Astrocyte (in vitro differentiated cells and primary cell): ENCODE data around the gene ANO3. TPM values are rescaled to one million over a fixed set of nuclear protein-coding genes. Genes with fewer than 3 reads are reported as not detected.

Experiments
- DNase-seq: peaks from one replicate; pipeline ENCODE4 v3.0.0-alpha.2; 2010; ENCODE audit warnings: low read depth
- FAIRE-seq: peaks from 2 replicates; lab custom pipeline; 2011; peaks lifted over from hg19 to GRCh38; lab: Jason Lieb, UNC
- H2AFZ ChIP-seq: 2 replicates; pipeline ENCODE4 v1.6.0; 2012; ENCODE audit warnings: low read depth, low read length, inconsistent platforms
- H3K27ac ChIP-seq: 2 replicates; pipeline ENCODE4 v1.5.1; 2011; ENCODE audit warnings: low read depth, low read length, inconsistent platforms
- H3K27me3 ChIP-seq: 2 replicates; pipeline ENCODE4 v1.6.0; 2011; ENCODE audit warnings: low read length, inconsistent platforms; ENCODE audit not compliant: insufficient read depth
- H3K36me3 ChIP-seq: 2 replicates; pipeline ENCODE4 v1.5.1; 2011; ENCODE audit warnings: low read length, inconsistent platforms; ENCODE audit not compliant: insufficient read depth
- H3K4me1 ChIP-seq: 2 replicates; pipeline ENCODE4 v1.5.1; 2011; ENCODE audit warnings: low read length, inconsistent platforms; ENCODE audit not compliant: insufficient read depth
- H3K4me2 ChIP-seq: 2 replicates; pipeline ENCODE4 v1.6.0; 2012; ENCODE audit warnings: low read length, inconsistent platforms
- H3K4me3 ChIP-seq: 2 replicates; pipeline ENCODE4 v1.5.1; 2011; ENCODE audit warnings: low read depth, mild to moderate bottlenecking, low read length, inconsistent platforms; ENCODE audit not compliant: insufficient read depth
- H3K79me2 ChIP-seq: 2 replicates; pipeline ENCODE4 v1.6.0; 2012; ENCODE audit warnings: mild to moderate bottlenecking, low read length, inconsistent platforms; ENCODE audit not compliant: insufficient read depth
- H3K9ac ChIP-seq: 2 replicates; pipeline ENCODE4 v1.6.0; 2012; ENCODE audit warnings: mild to moderate bottlenecking, low read length, inconsistent platforms
- H3K9me3 ChIP-seq: 2 replicates; pipeline ENCODE4 v1.5.1; 2012; ENCODE audit warnings: low read depth, mild to moderate bottlenecking, low read length, inconsistent platforms; ENCODE audit not compliant: insufficient read depth
- H4K20me1 ChIP-seq: 2 replicates; pipeline ENCODE4 v1.6.0; 2012; ENCODE audit warnings: low read length, inconsistent platforms; ENCODE audit not compliant: insufficient read depth
- H3K27ac Mint-ChIP-seq: one replicate; pipeline ENCODE4 v1.8.0; 2021; ENCODE audit warnings: mild to moderate bottlenecking, mixed read lengths; ENCODE audit not compliant: unreplicated experiment
- H3K27me3 Mint-ChIP-seq: one replicate; pipeline ENCODE4 v1.8.0; 2021; ENCODE audit warnings: low read depth, mixed read lengths; ENCODE audit not compliant: unreplicated experiment
- H3K36me3 Mint-ChIP-seq: one replicate; pipeline ENCODE4 v1.8.0; 2021; ENCODE audit warnings: low read depth, mixed read lengths; ENCODE audit not compliant: unreplicated experiment
- H3K4me1 Mint-ChIP-seq: one replicate; pipeline ENCODE4 v1.8.0; 2021; ENCODE audit warnings: low read depth, mixed read lengths; ENCODE audit not compliant: unreplicated experiment
- H3K4me3 Mint-ChIP-seq: one replicate; pipeline ENCODE4 v1.8.0; 2021; ENCODE audit warnings: mild to moderate bottlenecking, moderate library complexity, mixed read lengths; ENCODE audit not compliant: unreplicated experiment
- H3K9me3 Mint-ChIP-seq: one replicate; pipeline ENCODE4 v1.8.0; 2021; ENCODE audit warnings: mild to moderate bottlenecking, mixed read lengths; ENCODE audit not compliant: unreplicated experiment
- EZH2 ChIP-seq: IDR thresholded peaks from 2 replicates; pipeline ENCODE4 v1.6.1; 2012; ENCODE audit warnings: mild to moderate bottlenecking, low read length, inconsistent platforms; ENCODE audit not compliant: insufficient read depth
- total RNA-seq: library from RNA; stranded (reverse); gene quantifications from 2 replicates; pipeline ENCODE4 v1.2.1, GENCODE V29; 2021
- TF ChIP-seq, protein P1 (sequence below): IDR thresholded peaks from 2 replicates; pipeline ENCODE4 v1.5.1; 2011; ENCODE audit warnings: low read depth, mild to moderate bottlenecking, inconsistent platforms, low read length, moderate library complexity; ENCODE audit not compliant: insufficient read depth

ANO3 gene
- total RNA-seq, 1 donor from 2014 or later, result 0.11 TPM

DNA sequence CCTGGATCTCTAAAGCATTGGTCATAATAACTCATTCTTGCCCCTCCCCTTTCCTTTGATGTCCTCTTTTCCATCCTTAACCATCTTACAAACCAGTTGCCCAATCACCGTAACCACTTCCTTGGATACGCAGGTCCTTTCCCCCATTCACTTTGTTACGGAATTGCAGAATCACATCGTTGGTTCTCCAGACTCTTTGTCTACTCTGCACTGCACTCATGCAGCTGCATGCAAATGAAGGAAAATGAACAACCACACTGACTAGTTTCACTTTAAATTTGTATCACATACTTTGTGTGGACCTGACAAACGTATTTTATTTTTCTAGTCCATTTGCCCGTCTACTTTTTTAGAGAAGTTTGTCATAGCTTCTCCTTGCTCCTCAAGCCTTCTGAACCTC, 320.0 kb downstream of the ANO3 start:
- Histone ChIP-seq H3K27ac (no peak overlapping the region), H3K4me2 (no peak overlapping the region), H2AFZ (no peak overlapping the region), H3K79me2 (no peaks in the 10 kb centered on the region), H4K20me1 (no peaks in the 10 kb centered on the region), H3K36me3 (no peaks in the 10 kb centered on the region), H3K9me3 (no peaks in the 10 kb centered on the region), H3K9ac (no peak overlapping the region), H3K27me3 (peaks cover 8% of the 10 kb centered on the region), H3K4me1 (no peaks in the 10 kb centered on the region), H3K4me3 (no peak overlapping the region)
- Mint-ChIP-seq H3K36me3 (no peaks in the 10 kb centered on the region), H3K27me3 (peaks cover 2% of the 10 kb centered on the region), H3K4me3 (no peak overlapping the region), H3K9me3 (no peaks in the 10 kb centered on the region), H3K27ac (no peak overlapping the region), H3K4me1 (no peaks in the 10 kb centered on the region)
- DNase-seq, result no peak
- TF ChIP-seq, protein P1, sequence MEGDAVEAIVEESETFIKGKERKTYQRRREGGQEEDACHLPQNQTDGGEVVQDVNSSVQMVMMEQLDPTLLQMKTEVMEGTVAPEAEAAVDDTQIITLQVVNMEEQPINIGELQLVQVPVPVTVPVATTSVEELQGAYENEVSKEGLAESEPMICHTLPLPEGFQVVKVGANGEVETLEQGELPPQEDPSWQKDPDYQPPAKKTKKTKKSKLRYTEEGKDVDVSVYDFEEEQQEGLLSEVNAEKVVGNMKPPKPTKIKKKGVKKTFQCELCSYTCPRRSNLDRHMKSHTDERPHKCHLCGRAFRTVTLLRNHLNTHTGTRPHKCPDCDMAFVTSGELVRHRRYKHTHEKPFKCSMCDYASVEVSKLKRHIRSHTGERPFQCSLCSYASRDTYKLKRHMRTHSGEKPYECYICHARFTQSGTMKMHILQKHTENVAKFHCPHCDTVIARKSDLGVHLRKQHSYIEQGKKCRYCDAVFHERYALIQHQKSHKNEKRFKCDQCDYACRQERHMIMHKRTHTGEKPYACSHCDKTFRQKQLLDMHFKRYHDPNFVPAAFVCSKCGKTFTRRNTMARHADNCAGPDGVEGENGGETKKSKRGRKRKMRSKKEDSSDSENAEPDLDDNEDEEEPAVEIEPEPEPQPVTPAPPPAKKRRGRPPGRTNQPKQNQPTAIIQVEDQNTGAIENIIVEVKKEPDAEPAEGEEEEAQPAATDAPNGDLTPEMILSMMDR, result no peak
- no peak for TF ChIP-seq EZH2
- FAIRE-seq, result no peak

DNA sequence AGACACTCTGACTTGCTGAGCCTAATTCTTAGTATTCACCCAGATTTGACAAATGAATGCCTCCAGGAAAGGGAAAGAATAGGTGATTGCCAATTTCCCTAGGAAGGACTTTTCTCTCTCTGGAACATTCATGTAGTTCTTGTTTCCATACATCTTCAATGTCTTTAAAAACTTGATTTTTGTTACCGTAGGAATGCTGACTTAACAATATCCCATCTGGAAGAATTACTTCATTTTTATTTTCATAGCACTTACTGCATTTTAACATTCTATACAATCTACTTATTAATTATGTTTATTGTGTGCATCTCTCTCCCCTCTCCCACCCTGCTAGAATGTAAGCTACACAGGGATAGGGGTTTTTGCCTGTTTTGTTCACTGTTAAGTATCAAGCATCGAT, 323.4 kb downstream of the ANO3 start:
- no peak overlapping the region for H3K4me3 Mint-ChIP-seq
- Histone ChIP-seq H4K20me1 (no peaks in the 10 kb centered on the region), H3K27ac (no peak overlapping the region), H3K4me1 (no peaks in the 10 kb centered on the region), H3K4me2 (no peak overlapping the region), H3K9me3 (no peaks in the 10 kb centered on the region), H3K79me2 (no peaks in the 10 kb centered on the region), H3K9ac (no peak overlapping the region), H2AFZ (no peak overlapping the region), H3K27me3 (peaks cover 5% of the 10 kb centered on the region), H3K36me3 (no peaks in the 10 kb centered on the region), H3K4me3 (no peak overlapping the region)
- H3K36me3 Mint-ChIP-seq, result no peaks in the 10 kb centered on the region
- no peaks in the 10 kb centered on the region for H3K27me3 Mint-ChIP-seq
- TF ChIP-seq EZH2, result no peak
- TF ChIP-seq, protein P1, result no peak
- H3K27ac Mint-ChIP-seq, result no peak overlapping the region
- no peaks in the 10 kb centered on the region for H3K9me3 Mint-ChIP-seq
- DNase-seq (no peak), FAIRE-seq (no peak)
- no peaks in the 10 kb centered on the region for H3K4me1 Mint-ChIP-seq

DNA sequence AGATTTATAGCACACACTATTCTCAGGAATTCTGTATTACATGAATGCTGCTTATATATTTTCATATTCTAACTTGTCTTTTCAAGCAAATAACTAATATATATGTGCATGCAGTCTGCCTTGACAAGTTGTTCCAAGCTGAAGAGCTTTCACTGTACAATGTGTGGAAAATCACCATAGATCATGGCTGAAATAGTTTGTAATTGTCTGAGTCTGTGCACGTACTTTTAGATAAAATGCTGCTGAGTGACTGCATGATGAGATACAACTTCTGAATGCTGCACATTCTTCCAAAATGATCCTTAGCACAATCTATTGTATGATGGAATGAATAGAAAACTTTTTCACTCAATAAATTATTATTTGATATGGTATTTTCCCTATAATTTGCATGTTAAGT, 331.0 kb downstream of the ANO3 start:
- Mint-ChIP-seq H3K4me1 (no peaks in the 10 kb centered on the region), H3K9me3 (no peaks in the 10 kb centered on the region), H3K4me3 (no peak overlapping the region), H3K36me3 (no peaks in the 10 kb centered on the region), H3K27me3 (no peaks in the 10 kb centered on the region), H3K27ac (no peak overlapping the region)
- Histone ChIP-seq H3K4me3 (no peak overlapping the region), H3K9ac (no peak overlapping the region), H2AFZ (no peak overlapping the region), H3K79me2 (no peaks in the 10 kb centered on the region), H3K27ac (no peak overlapping the region), H3K27me3 (peaks cover 2% of the 10 kb centered on the region), H4K20me1 (no peaks in the 10 kb centered on the region), H3K4me1 (no peaks in the 10 kb centered on the region), H3K9me3 (no peaks in the 10 kb centered on the region), H3K4me2 (no peak overlapping the region), H3K36me3 (no peaks in the 10 kb centered on the region)
- TF ChIP-seq, protein P1, result no peak
- TF ChIP-seq EZH2, result no peak
- no peak for DNase-seq
- no peak for FAIRE-seq
